ENCODE measurements around the gene MYO9A.

The MYO9A gene

GRCh38 chr15:71997691-71998090 is 120.3 kb downstream of the MYO9A start:
- no peaks in the 10 kb centered on the region for H3K4me1 ChIP-seq
- no peak for DNase-seq
- H3K36me3 ChIP-seq, result peaks cover 5% of the 10 kb centered on the region; the same call in 1 of the 2 replicates
- TF ChIP-seq CTCF (IDR thresholded peaks at IDR 0.05; ENCODE audit: low read depth, low read length), result no peak
- H3K27me3 ChIP-seq, result no peaks in the 10 kb centered on the region
- H3K4me3 ChIP-seq (ENCODE audit: low read depth, low read length), result no peak overlapping the region
- no peaks in the 10 kb centered on the region for H3K9me3 ChIP-seq

- Histone ChIP-seq H3K9me3 (no peaks in the 10 kb centered on the region), H3K36me3 (no peaks in the 10 kb centered on the region), H3K4me1 (no peaks in the 10 kb centered on the region), H3K4me3 (ENCODE audit: low read depth, low read length) (no peak overlapping the region), H3K27me3 (no peaks in the 10 kb centered on the region)
- DNase-seq, result no peak
- TF ChIP-seq CTCF (IDR thresholded peaks at IDR 0.05; ENCODE audit: low read depth, low read length), result no peak
Measured at GRCh38 chr15:71975816-71976150, 142.2 kb downstream of the MYO9A start.

- DNase-seq, result no peak
- no peaks in the 10 kb centered on the region for H3K36me3 ChIP-seq
- H3K27me3 ChIP-seq, result no peaks in the 10 kb centered on the region
- TF ChIP-seq CTCF (IDR thresholded peaks at IDR 0.05; ENCODE audit: low read depth, low read length), result no peak
- H3K4me3 ChIP-seq (ENCODE audit: low read depth, low read length), result no peak overlapping the region
- H3K4me1 ChIP-seq, result no peaks in the 10 kb centered on the region; the same call in 1 of the 2 replicates
- H3K9me3 ChIP-seq, result no peaks in the 10 kb centered on the region
Measured at GRCh38 chr15:71974211-71974610, 143.7 kb downstream of the MYO9A start.

- Histone ChIP-seq H3K36me3 (no peaks in the 10 kb centered on the region), H3K4me3 (ENCODE audit: low read depth, low read length) (no peak overlapping the region), H3K9me3 (no peaks in the 10 kb centered on the region), H3K4me1 (no peaks in the 10 kb centered on the region; the same call in 1 of the 2 replicates), H3K27me3 (no peaks in the 10 kb centered on the region)
- no peak for TF ChIP-seq CTCF (IDR thresholded peaks at IDR 0.05; ENCODE audit: low read depth, low read length)
- DNase-seq, result no peak
Measured at GRCh38 chr15:71973366-71973765, 144.6 kb downstream of the MYO9A start.

- Histone ChIP-seq H3K9me3 (no peaks in the 10 kb centered on the region), H3K4me3 (ENCODE audit: low read depth, low read length) (no peak overlapping the region), H3K36me3 (no peaks in the 10 kb centered on the region), H3K4me1 (no peaks in the 10 kb centered on the region; the same call in none of the 2 replicates), H3K27me3 (no peaks in the 10 kb centered on the region)
- no peak for TF ChIP-seq CTCF (IDR thresholded peaks at IDR 0.05; ENCODE audit: low read depth, low read length)
- DNase-seq, result no peak
Measured at GRCh38 chr15:71971905-71972304, 146.0 kb downstream of the MYO9A start.

GRCh38 chr15:71970435-71970834 is 147.5 kb downstream of the MYO9A start:
- DNase-seq, result no peak
- TF ChIP-seq CTCF (IDR thresholded peaks at IDR 0.05; ENCODE audit: low read depth, low read length), result no peak

More at GRCh38 chr15:71970435-71970834, 147.5 kb downstream of the MYO9A start:
- H3K4me3 ChIP-seq (ENCODE audit: low read depth, low read length), result no peak overlapping the region
- H3K9me3 ChIP-seq, result no peaks in the 10 kb centered on the region
- H3K4me1 ChIP-seq, result peaks cover 5% of the 10 kb centered on the region
- no peaks in the 10 kb centered on the region for H3K36me3 ChIP-seq
- no peaks in the 10 kb centered on the region for H3K27me3 ChIP-seq
